IMR-90 (cell line): ENCODE results near the gene MANSC4. TPM values are rescaled to one million over a fixed set of nuclear protein-coding genes. Genes with fewer than 3 reads are reported as not detected.

ENCODE experiments used
- ATAC-seq: fragments of 200-7000 bp; cut with Tn5 transposase; 2 replicates; pipeline ENCODE4 v1.9.1; 2020; ENCODE audit warnings: low read depth, mild to moderate bottlenecking, moderate library complexity
- BruUV-seq: library from RNA; stranded (reverse); fragments of 400-500 nt; replicated peaks from 2 replicates; lab custom pipeline; 2021; lab: Mats Ljungman, UMichigan
- CTCF ChIA-PET: fragments of 300-600 bp; formaldehyde crosslinking; extraction: SDS; loops from one replicate; lab custom pipeline; 2021; ENCODE audit warnings: antibody characterized with exemption; lab: Yijun Ruan, JAX
- POLR2A ChIA-PET: fragments of 300-600 bp; sonication (Branson Sonifier 250); formaldehyde crosslinking; loops from one replicate; lab custom pipeline; 2022; ENCODE audit warnings: antibody characterized with exemption; ENCODE audit not compliant: unreplicated experiment; lab: Charles Lee
- DNase-seq: peaks from one replicate; pipeline ENCODE4 v3.0.0; 2013
- H2AFZ ChIP-seq: replicated peaks from 2 replicates; pipeline ENCODE3; 2013; ENCODE audit warnings: low read length, mild to moderate bottlenecking; ENCODE audit not compliant: poor library complexity
- H2AK5ac ChIP-seq: 2 replicates; pipeline ENCODE4 v1.6.1; 2013; ENCODE audit warnings: low read depth, low read length, inconsistent platforms
- H2AK9ac ChIP-seq: replicated peaks from 2 replicates; pipeline ENCODE3; 2013; ENCODE audit warnings: mild to moderate bottlenecking, low read depth, low read length, moderate library complexity; ENCODE audit not compliant: poor library complexity
- H2BK120ac ChIP-seq: 2 replicates; pipeline ENCODE4 v1.6.1; 2013; ENCODE audit warnings: low read depth, low read length, inconsistent platforms
- H2BK15ac ChIP-seq: 3 replicates; pipeline ENCODE4 v1.6.1; 2013; ENCODE audit warnings: low read depth, low read length, inconsistent platforms
- H2BK20ac ChIP-seq: 2 replicates; pipeline ENCODE4 v1.6.1; 2013; ENCODE audit warnings: low read depth, mild to moderate bottlenecking, inconsistent platforms, low read length, moderate library complexity
- H2BK5ac ChIP-seq: 2 replicates; pipeline ENCODE4 v1.6.1; 2013; ENCODE audit warnings: mild to moderate bottlenecking, low read depth, low read length, inconsistent platforms; ENCODE audit not compliant: poor library complexity, severe bottlenecking
- H3K14ac ChIP-seq: replicated peaks from 2 replicates; pipeline ENCODE4 v1.6.1; 2013; ENCODE audit warnings: low read depth, low read length, inconsistent platforms
- H3K18ac ChIP-seq: 2 replicates; pipeline ENCODE4 v1.6.1; 2013; ENCODE audit warnings: low read depth, low read length, control low read depth
- H3K23ac ChIP-seq: 2 replicates; pipeline ENCODE4 v1.6.1; 2013; ENCODE audit warnings: low read depth, low read length, inconsistent platforms
- H3K27ac ChIP-seq: 2 replicates; pipeline ENCODE4 v1.5.1; 2013; ENCODE audit warnings: mild to moderate bottlenecking, control low read depth, low read length; ENCODE audit not compliant: insufficient read depth
- H3K27me3 ChIP-seq: 2 replicates; pipeline ENCODE4 v1.6.1; 2013; ENCODE audit warnings: low read length; ENCODE audit not compliant: control insufficient read depth, insufficient read depth
- H3K36me3 ChIP-seq: 2 replicates; pipeline ENCODE4 v1.6.1; 2013; ENCODE audit warnings: low read length, mixed read lengths; ENCODE audit not compliant: control insufficient read depth, insufficient read depth
- H3K4ac ChIP-seq: 2 replicates; pipeline ENCODE4 v1.6.1; 2013; ENCODE audit warnings: low read depth, low read length, inconsistent platforms
- H3K4me1 ChIP-seq: 2 replicates; pipeline ENCODE4 v1.6.1; 2013; ENCODE audit warnings: low read length, mixed read lengths; ENCODE audit not compliant: control insufficient read depth, insufficient read depth
- H3K4me2 ChIP-seq: 2 replicates; pipeline ENCODE4 v1.6.1; 2013; ENCODE audit warnings: low read depth, mild to moderate bottlenecking, control low read depth, low read length, moderate library complexity
- H3K4me3 ChIP-seq: 2 replicates; pipeline ENCODE4 v1.5.1; 2013; ENCODE audit warnings: low read depth, mild to moderate bottlenecking, control low read depth, low read length, moderate library complexity; ENCODE audit not compliant: insufficient read depth
- H3K56ac ChIP-seq: 2 replicates; pipeline ENCODE4 v1.6.1; 2013; ENCODE audit warnings: low read length, inconsistent platforms; ENCODE audit not compliant: insufficient read depth; ENCODE audit errors: extremely low read depth
- H3K79me1 ChIP-seq, 2 experiments: 2 replicates each; pipeline ENCODE4 v1.6.1; 2013; ENCODE audit warnings: low read length in 2 of 2, inconsistent platforms in 1 of 2, low read depth in 1 of 2
- H3K9ac ChIP-seq: 2 replicates; pipeline ENCODE4 v1.6.1; 2013; ENCODE audit warnings: low read depth, low read length, control low read depth
- H3K9me1 ChIP-seq: 2 replicates; pipeline ENCODE4 v1.6.1; 2013; ENCODE audit warnings: low read length, inconsistent platforms; ENCODE audit not compliant: insufficient read depth
- H3K9me3 ChIP-seq: 2 replicates; pipeline ENCODE4 v1.6.1; 2013; ENCODE audit warnings: low read length; ENCODE audit not compliant: control insufficient read depth, insufficient read depth
- H4K20me1 ChIP-seq: 2 replicates; pipeline ENCODE4 v1.6.1; 2013; ENCODE audit warnings: low read length, inconsistent platforms; ENCODE audit not compliant: insufficient read depth
- H4K5ac ChIP-seq: 2 replicates; pipeline ENCODE4 v1.6.1; 2013; ENCODE audit warnings: mild to moderate bottlenecking, low read depth, low read length, control low read depth
- H4K8ac ChIP-seq, 2 experiments: 2 replicates each; pipeline ENCODE4 v1.6.1; 2013; ENCODE audit warnings: low read depth in 2 of 2, low read length in 2 of 2, control low read depth in 1 of 2, inconsistent platforms in 1 of 2
- H4K91ac ChIP-seq: 2 replicates; pipeline ENCODE4 v1.6.1; 2013; ENCODE audit warnings: low read depth, low read length, inconsistent platforms; ENCODE audit not compliant: insufficient read depth
- CEBPB ChIP-seq: IDR thresholded peaks from 2 replicates; pipeline ENCODE4 v1.6.1; 2012; ENCODE audit warnings: low read depth, low read length, improper control_type of control experiment
- MAFK ChIP-seq: IDR thresholded peaks from 2 replicates; pipeline ENCODE4 v1.6.1; 2012; ENCODE audit warnings: low read depth, low read length, improper control_type of control experiment
- MAZ ChIP-seq: IDR thresholded peaks from 2 replicates; pipeline ENCODE4 v1.6.1; 2012; ENCODE audit warnings: low read depth, mild to moderate bottlenecking, low read length, improper control_type of control experiment, moderate library complexity, borderline replicate concordance
- NFE2L2 ChIP-seq: fragments of 150-350 bp; IDR thresholded peaks from 2 replicates; pipeline ENCODE4 v1.6.1; 2016; ENCODE audit warnings: low read depth, mild to moderate bottlenecking, low read length
- WGBS, 2 experiments: methylation state at CpG; one replicate each; pipeline versions ENCODE4 v1.1.5 to v1.1.7; 2013; ENCODE audit warnings: missing lambda C conversion rate in 2 of 2; ENCODE audit not compliant: insufficient read length in 1 of 2; ENCODE audit errors: extremely low coverage in 2 of 2; 5-methylcytosine and 5-hydroxymethylcytosine counted together
- dilution Hi-C: fragments of 300-500 bp; cut with HindIII; formaldehyde crosslinking; loops from one replicate; pipeline ENCODE4 v1.14.3; 2018; ENCODE audit warnings: low sequenced_read_pairs; ENCODE audit not compliant: unreplicated experiment
- in situ Hi-C: fragments of 300-500 bp; cut with MboI; formaldehyde crosslinking; loops from 3 replicates; pipeline ENCODE4 v1.14.3; 2019; ENCODE audit warnings: low sequenced_read_pairs, inconsistent platforms, mixed read lengths
- intact Hi-C: fragments of 100-400 bp; cut with micrococcal nuclease; formaldehyde crosslinking; loops from 2 replicates; pipeline ENCODE4 v1.10.0; 2022
- polyA plus RNA-seq, 3 experiments: library from polyadenylated mRNA; depleted of rRNA; stranded (reverse); fragments of >200 nt; gene quantifications; 2 replicates each; pipeline ENCODE4 v1.2.3, GENCODE V29; 2012; ENCODE audit warnings: low replicate concordance in 1 of 3
- total RNA-seq: library from RNA; depleted of rRNA; stranded (reverse); fragments of >200 nt; gene quantifications from 2 replicates; pipeline ENCODE4 v1.2.3, GENCODE V29; 2012

MANSC4 gene
- total and polyA plus RNA-seq, 2 of the 4 experiments (the other 2 are of a cell fraction) = not detected

DNA sequence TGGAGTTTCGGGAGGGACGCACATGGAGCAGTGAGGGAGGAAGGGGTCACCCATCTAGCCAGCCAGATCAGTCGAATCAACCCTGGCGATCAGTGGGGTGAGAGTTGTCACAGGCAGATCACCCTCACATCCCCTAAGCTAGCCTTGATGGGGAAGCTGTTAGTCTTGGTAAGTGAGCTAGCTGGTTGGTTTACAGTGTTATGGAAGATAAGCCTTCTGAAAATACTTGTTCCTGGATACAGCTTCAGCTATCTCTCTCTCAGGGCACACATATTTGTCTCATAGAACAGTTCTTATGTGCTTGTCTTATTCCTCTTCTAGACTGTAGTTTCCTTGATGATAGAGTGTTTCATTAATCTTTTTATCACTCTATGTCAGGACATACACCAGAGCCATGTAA, 26.2 kb upstream of the MANSC4 start:
- Histone ChIP-seq H3K79me1 (peaks cover 0 to 9% of the 10 kb centered on the region in 2 experiments; a peak in 2 of 4 replicates), H3K27me3 (no peaks in the 10 kb centered on the region), H2AFZ (no peak overlapping the region), H3K4me3 (no peak overlapping the region), H3K56ac (no peak overlapping the region), H4K5ac (no peak overlapping the region), H4K91ac (no peak overlapping the region), H3K23ac (no peak overlapping the region), H4K20me1 (no peaks in the 10 kb centered on the region; the same call in 1 of the 2 replicates), H3K4me1 (peaks cover 2% of the 10 kb centered on the region; the same call in 1 of the 2 replicates), H3K9ac (no peak overlapping the region), H3K9me3 (no peaks in the 10 kb centered on the region), H3K4ac (no peak overlapping the region), H3K4me2 (no peak overlapping the region), H2AK9ac (no peak overlapping the region), H2BK120ac (no peak overlapping the region), H3K27ac (no peak overlapping the region), H3K18ac (no peak overlapping the region), H3K9me1 (peaks cover 14% of the 10 kb centered on the region; the same call in 1 of the 2 replicates), H2BK5ac (no peak overlapping the region), H2BK20ac (no peak overlapping the region), H2BK15ac (no peak overlapping the region), H4K8ac (no peak overlapping the region), H3K14ac (no peak overlapping the region), H2AK5ac (no peak overlapping the region), H3K36me3 (no peaks in the 10 kb centered on the region)
- TF ChIP-seq MAFK (no peak), NFE2L2 (no peak), MAZ (no peak), CEBPB (no peak)
- dilution Hi-C loops = no loop called here
- CTCF ChIA-PET = no interaction called here
- BruUV-seq = no TSS peak
- ATAC-seq = no peak
- in situ Hi-C loops = no loop called here
- intact Hi-C loops = no loop called here
- POLR2A ChIA-PET = no interaction called here
- WGBS, 2 experiments = no CpG with 5 or more reads among the region's 4 CpGs
- no peak for DNase-seq
